ENCODE results near the gene DENND1C. TPM values are rescaled to one million over a fixed set of nuclear protein-coding genes. Genes with fewer than 3 reads are reported as not detected.

Gene DENND1C
- total RNA-seq, 4 donors from 2014 or later = 4.5 to 25.6 (median 8.2) TPM

- Histone ChIP-seq H3K4me3 (peak overlapping the region; percentile 15 to 47 (median 38)), H3K9me3 (no peaks in the 10 kb centered on the region), H3K36me3 (peaks cover 0 to 11% (median 0%) of the 10 kb centered on the region in 3 donors), H3K4me1 (peaks cover 0 to 22% (median 9%) of the 10 kb centered on the region in 4 donors), H3K27me3 (no peaks in the 10 kb centered on the region), H3K27ac (peak overlapping the region; percentile 77 to 82 (median 80))
- TF ChIP-seq POLR2A (IDR thresholded peaks at IDR 0.05) (no peak), CTCF (IDR thresholded peaks at IDR 0.05) (peak in 3 of 6 experiments; percentile 14 to 39 (median 24))
- DNase-seq = no peak
Observed at GRCh38 chr19:6425732-6426620, 55.6 kb downstream of the DENND1C start.

GRCh38 chr19:6424939-6425731, 56.5 kb downstream of the DENND1C start:
- no peaks in the 10 kb centered on the region for H3K27me3 ChIP-seq
- peak overlapping the region; percentile 37 to 95 (median 74) for H3K4me3 ChIP-seq
- TF ChIP-seq CTCF (IDR thresholded peaks at IDR 0.05) = no peak
- no peak for TF ChIP-seq POLR2A (IDR thresholded peaks at IDR 0.05)
- H3K27ac ChIP-seq = peak overlapping the region; percentile 77 to 82 (median 80)
- peak; percentile 98 to 100 (median 99) for DNase-seq
- H3K36me3 ChIP-seq = peaks cover 0 to 19% (median 0%) of the 10 kb centered on the region in 3 donors
- H3K4me1 ChIP-seq = peaks cover 0 to 22% (median 9%) of the 10 kb centered on the region in 4 donors
- H3K9me3 ChIP-seq = no peaks in the 10 kb centered on the region

- peak within 1 kb of the TSS; percentile 77 to 82 (median 80) for H3K27ac ChIP-seq
- H3K4me3 ChIP-seq = peak within 1 kb of the TSS; percentile 65 to 95 (median 84)
- peaks cover 0 to 22% (median 9%) of the 10 kb centered on the region in 4 donors for H3K4me1 ChIP-seq
- DNase-seq = no peak
- peaks cover 0 to 27% (median 0%) of the 10 kb centered on the region in 3 donors for H3K36me3 ChIP-seq
- no peaks in the 10 kb centered on the region for H3K9me3 ChIP-seq
- H3K27me3 ChIP-seq = no peaks in the 10 kb centered on the region
- TF ChIP-seq CTCF (IDR thresholded peaks at IDR 0.05) (no peak), POLR2A (IDR thresholded peaks at IDR 0.05) (peak; percentile 67 to 72)
Observed at GRCh38 chr19:6424195-6424938, 57.2 kb downstream of the DENND1C start, which contains the start of gene KHSRP. KHSRP (minus strand) TSS chr19:6424811; CDS start chr19:6424701, 110 bp downstream.

- H3K27ac ChIP-seq = peak overlapping the region; percentile 30 to 82 (median 78)
- peaks cover 0 to 22% (median 9%) of the 10 kb centered on the region in 4 donors for H3K4me1 ChIP-seq
- peak overlapping the region; percentile 65 to 95 (median 84) for H3K4me3 ChIP-seq
- DNase-seq = peak in 1 of 3 donors; percentile 62
- no peak for TF ChIP-seq POLR2A (IDR thresholded peaks at IDR 0.05)
- peaks cover 0 to 34% (median 0%) of the 10 kb centered on the region in 3 donors for H3K36me3 ChIP-seq
- H3K9me3 ChIP-seq = no peaks in the 10 kb centered on the region
- no peaks in the 10 kb centered on the region for H3K27me3 ChIP-seq
Observed at GRCh38 chr19:6423499-6424194, 57.9 kb downstream of the DENND1C start.
